Activated CD4-positive, alpha-beta T cell treated with anti-CD3 and anti-CD28 coated beads, Interleukin-10, Interleukin-2, amounts not matched to agents 100 ng/mL and 50 ng/mL, durations not matched to agents 16 hours and 8 hours (primary cell): Measurements from ENCODE around the gene CD207.
"Not testable (repeated sequence)": the region's sequence is repeated elsewhere in the genome, so short reads cannot be mapped to it uniquely, and the experiment has no call there.

Experiments used
- DNase-seq: peaks from one replicate; pipeline ENCODE4 v3.0.0-alpha.2; 2020

CD207 gene

GRCh38 chr2:70835643-70836042, at the start of gene CD207:
CD207 (minus strand) TSS chr2:70835816; CDS start chr2:70835776, 40 bp downstream.
- no peak for DNase-seq

GRCh38 chr2:70878543-70878942, 42.9 kb upstream of the CD207 start:
- peak; percentile 84 for DNase-seq

- DNase-seq, result not testable (repeated sequence)
These were observed 40.5 kb upstream of the CD207 start for GRCh38 chr2:70876138-70876537.

- no peak for DNase-seq
These were observed 37.9 kb upstream of the CD207 start for GRCh38 chr2:70873541-70873940.

GRCh38 chr2:70871398-70872211, 36.0 kb upstream of the CD207 start:
- peak; percentile 91 for DNase-seq

- DNase-seq, result no peak
These were observed 35.2 kb upstream of the CD207 start for GRCh38 chr2:70870790-70871189.

GRCh38 chr2:70868970-70869369, 33.4 kb upstream of the CD207 start:
- DNase-seq, result no peak

- DNase-seq, result peak; percentile 86
These were observed 26.4 kb upstream of the CD207 start for GRCh38 chr2:70861777-70862625.

GRCh38 chr2:70855667-70856066, 20.1 kb upstream of the CD207 start:
- DNase-seq, result no peak

- no peak for DNase-seq
These were observed 18.8 kb upstream of the CD207 start for GRCh38 chr2:70854411-70854810.

GRCh38 chr2:70852824-70853223, 17.2 kb upstream of the CD207 start:
- no peak for DNase-seq

- DNase-seq, result peak; percentile 92
These were observed 16.1 kb upstream of the CD207 start for GRCh38 chr2:70851704-70852103.

GRCh38 chr2:70850925-70851324, 15.3 kb upstream of the CD207 start:
- DNase-seq, result peak; percentile 28

- no peak for DNase-seq
These were observed 6.8 kb upstream of the CD207 start for GRCh38 chr2:70842401-70842800.

- no peak for DNase-seq
These were observed 2.6 kb upstream of the CD207 start for GRCh38 chr2:70837980-70838925.

GRCh38 chr2:70834881-70835280, 735 bp downstream of the CD207 start:
- no peak for DNase-seq

GRCh38 chr2:70834106-70834505, 1.5 kb downstream of the CD207 start:
- no peak for DNase-seq

GRCh38 chr2:70833246-70833645, 2.4 kb downstream of the CD207 start:
- DNase-seq, result no peak

- DNase-seq, result no peak
These were observed 3.2 kb downstream of the CD207 start for GRCh38 chr2:70832386-70832785.

- DNase-seq, result no peak
These were observed 3.8 kb downstream of the CD207 start for GRCh38 chr2:70831861-70832260.

GRCh38 chr2:70830366-70830765, 5.2 kb downstream of the CD207 start:
- DNase-seq, result no peak

GRCh38 chr2:70829916-70830315, 5.7 kb downstream of the CD207 start:
- no peak for DNase-seq
